H1 (cell line): ENCODE results near the gene TPST2. TPM values are rescaled to one million over a fixed set of nuclear protein-coding genes. Genes with fewer than 3 reads are reported as not detected.

Experiments
- CBX8 ChIP-seq: fragments of 300-800, 300-1000 bp; sonication (generic); IDR thresholded peaks from 2 replicates; pipeline ENCODE4 v1.7.1; 2016; ENCODE audit warnings: low read depth, low read length, borderline replicate concordance
- CHD2 ChIP-seq: IDR thresholded peaks from 2 replicates; pipeline ENCODE4 v1.6.1; 2012; ENCODE audit warnings: low read length, improper control_type of control experiment
- FOSL1 ChIP-seq: IDR thresholded peaks from 2 replicates; pipeline ENCODE4 v1.6.1; 2011; ENCODE audit warnings: mild to moderate bottlenecking, low read depth, low read length, moderate library complexity; ENCODE audit not compliant: insufficient read depth
- GTF2F1 ChIP-seq: IDR thresholded peaks from 2 replicates; pipeline ENCODE4 v1.6.1; 2012; ENCODE audit warnings: low read depth, low read length, improper control_type of control experiment, borderline replicate concordance
- KDM4A ChIP-seq: IDR thresholded peaks from one replicate; pipeline ENCODE4 v1.7.1; 2012; ENCODE audit warnings: low read depth, mild to moderate bottlenecking, moderate library complexity, low read length, inconsistent platforms; ENCODE audit not compliant: severe bottlenecking
- MAFK ChIP-seq: IDR thresholded peaks from 2 replicates; pipeline ENCODE4 v1.6.1; 2012; ENCODE audit warnings: low read depth, mild to moderate bottlenecking, improper control_type of control experiment, low read length
- POLR2AphosphoS5 ChIP-seq: IDR thresholded peaks from 2 replicates; pipeline ENCODE4 v1.6.1; 2011; ENCODE audit warnings: low read depth, low read length
- POU5F1 ChIP-seq: IDR thresholded peaks from 2 replicates; pipeline ENCODE4 v1.6.1; 2011; ENCODE audit warnings: low read depth, mild to moderate bottlenecking, low read length, moderate library complexity
- TAF1 ChIP-seq: IDR thresholded peaks from 2 replicates; pipeline ENCODE4 v1.6.1; 2011; ENCODE audit warnings: mild to moderate bottlenecking, low read depth, low read length
- polyA plus RNA-seq, 7 experiments: library from polyadenylated mRNA; depleted of rRNA in 3 of 7; stranded (reverse) in 5 of 7; unstranded in 2 of 7; fragments of >200 nt in 5 of 7; fragments of 200-250 nt in 2 of 7; gene quantifications; 1 replicate in 5 of 7; 2 replicates in 1 of 7; 4 replicates in 1 of 7; pipeline versions ENCODE4 v1.2.1 to v1.2.3, GENCODE V29; 2011 to 2013; ENCODE audit warnings: missing spikeins in 2 of 7, mixed read lengths in 2 of 7
- total RNA-seq: library from RNA; stranded (reverse); fragmentation: NEBNext Ultra II Directional; extraction: Animal tissue kit (Norgen Biotek cat#: 25700); gene quantifications from 2 replicates; pipeline ENCODE4 v1.2.1, GENCODE V29; 2021

TPST2 gene
- total and polyA plus RNA-seq, 2 of the 8 experiments (the other 6 are each of a cell fraction or from before 2014, with no cell fraction given) = 58.8 to 143 TPM

DNA sequence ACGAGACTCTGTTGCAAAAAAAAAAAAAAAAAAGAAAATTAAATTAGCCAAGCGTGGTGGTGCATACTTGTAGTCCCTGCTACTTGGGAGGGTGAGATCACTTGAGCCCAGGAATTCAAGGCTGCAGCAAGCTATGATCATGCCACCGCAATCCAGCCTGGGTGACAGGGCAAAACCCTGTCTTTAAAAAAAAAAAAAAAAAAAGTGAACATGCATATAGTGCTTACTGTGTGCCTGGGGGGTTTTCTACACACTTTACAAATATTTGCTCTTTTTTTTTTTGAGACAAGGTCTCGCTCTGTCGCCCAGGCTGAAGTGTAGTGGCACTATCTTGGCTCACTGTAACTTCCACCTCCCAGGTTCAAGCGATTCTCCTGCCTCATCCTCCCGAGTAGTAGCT, 12.9 kb downstream of the TPST2 start (continued):
- TF ChIP-seq POLR2AphosphoS5 = no peak
- no peak for TF ChIP-seq TAF1
- no peak for TF ChIP-seq CHD2
- no peak for TF ChIP-seq POU5F1
- TF ChIP-seq GTF2F1 = no peak
- no peak for TF ChIP-seq MAFK
- no peak for TF ChIP-seq CBX8
- no peak for TF ChIP-seq KDM4A
- no peak for TF ChIP-seq FOSL1
